ENCODE data around the gene PTF1A.

The PTF1A gene, protein sequence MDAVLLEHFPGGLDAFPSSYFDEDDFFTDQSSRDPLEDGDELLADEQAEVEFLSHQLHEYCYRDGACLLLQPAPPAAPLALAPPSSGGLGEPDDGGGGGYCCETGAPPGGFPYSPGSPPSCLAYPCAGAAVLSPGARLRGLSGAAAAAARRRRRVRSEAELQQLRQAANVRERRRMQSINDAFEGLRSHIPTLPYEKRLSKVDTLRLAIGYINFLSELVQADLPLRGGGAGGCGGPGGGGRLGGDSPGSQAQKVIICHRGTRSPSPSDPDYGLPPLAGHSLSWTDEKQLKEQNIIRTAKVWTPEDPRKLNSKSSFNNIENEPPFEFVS

DNA sequence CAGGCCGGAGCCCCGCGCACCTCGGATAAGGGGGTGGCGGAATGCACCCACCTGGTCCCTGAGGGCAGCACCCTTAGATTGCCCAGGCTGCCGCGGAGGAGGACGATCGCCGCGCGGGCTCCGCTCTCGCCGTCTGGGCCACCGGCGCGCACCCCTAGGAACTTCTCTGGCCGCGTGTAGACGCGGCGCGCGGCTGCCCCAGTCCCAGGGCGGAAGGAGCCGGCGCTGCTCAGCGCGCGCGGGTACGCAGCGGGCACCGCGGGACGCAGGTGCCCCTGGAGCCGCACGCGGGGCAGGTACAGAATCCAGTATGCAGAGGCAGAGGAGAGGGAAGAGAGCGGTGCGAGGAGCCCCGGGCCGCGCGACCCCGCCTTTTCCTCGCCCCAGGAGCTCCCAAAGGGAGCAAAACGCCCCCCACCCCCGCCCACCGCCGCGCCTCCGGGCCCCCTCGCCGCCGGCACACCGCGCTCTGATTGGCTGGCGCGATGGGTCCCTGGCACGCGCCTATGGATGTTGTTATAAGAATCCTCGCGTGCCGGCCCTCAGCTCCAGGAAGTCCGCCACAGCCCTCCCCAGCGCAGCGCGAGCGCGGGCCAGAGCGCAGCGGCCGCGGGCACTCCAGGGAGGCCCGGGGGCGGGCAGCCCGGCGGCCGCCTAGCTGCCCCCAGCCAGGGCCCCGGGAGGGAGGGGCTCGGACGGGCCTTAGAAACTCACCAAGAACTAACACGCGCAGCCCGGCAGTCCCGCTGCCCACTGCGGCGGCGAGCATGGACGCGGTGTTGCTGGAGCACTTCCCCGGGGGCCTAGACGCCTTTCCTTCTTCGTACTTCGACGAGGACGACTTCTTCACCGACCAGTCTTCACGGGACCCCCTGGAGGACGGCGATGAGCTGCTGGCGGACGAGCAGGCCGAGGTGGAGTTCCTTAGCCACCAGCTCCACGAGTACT is at the start of gene PTF1A:
Gene PTF1A (plus strand): TSS at position 549 of the 948 bp plus-strand sequence. CDS start 219 bp downstream, at position 768.
- no peak for DNase-seq

DNA sequence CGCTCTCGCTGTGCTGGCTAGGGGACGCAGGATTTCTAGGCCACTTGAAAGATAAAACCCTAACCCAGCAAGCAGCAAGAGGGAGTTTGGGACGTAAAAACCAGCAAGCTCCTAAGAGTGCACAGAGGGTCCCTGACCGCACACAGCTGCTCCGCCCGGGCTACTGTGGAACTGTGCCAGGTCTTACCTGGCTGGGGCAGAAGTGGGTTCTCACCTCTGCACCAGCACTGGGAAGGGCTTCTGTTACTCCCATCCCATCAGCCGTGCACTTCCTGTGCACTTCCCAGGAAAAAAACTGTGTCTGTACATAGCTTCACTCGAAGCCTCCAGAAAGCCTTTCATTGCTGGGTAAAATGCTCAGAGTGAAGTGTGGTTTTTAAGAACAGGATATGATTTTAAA is 45.9 kb upstream of the PTF1A start:
- no peak for DNase-seq

DNA sequence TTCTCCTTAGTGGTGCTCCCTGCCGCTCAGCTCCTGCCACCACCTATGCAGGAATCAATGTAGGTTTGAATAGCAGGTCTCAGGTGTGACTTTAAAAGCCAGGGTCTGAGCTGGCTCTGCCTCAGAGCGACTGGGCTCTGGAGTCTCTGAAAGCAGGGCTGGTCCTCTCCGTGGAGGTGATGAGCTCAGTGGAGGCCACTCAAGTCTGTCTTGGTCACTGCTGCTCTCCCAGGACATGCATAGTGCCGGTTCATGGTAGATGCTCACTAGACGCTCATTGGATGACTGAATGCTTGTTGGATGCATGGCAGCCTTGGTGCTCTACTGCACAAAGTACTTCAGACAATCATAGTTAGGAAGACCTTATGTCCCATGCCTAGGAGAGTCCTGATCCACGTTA is 45.1 kb upstream of the PTF1A start:
- DNase-seq: no peak

DNA sequence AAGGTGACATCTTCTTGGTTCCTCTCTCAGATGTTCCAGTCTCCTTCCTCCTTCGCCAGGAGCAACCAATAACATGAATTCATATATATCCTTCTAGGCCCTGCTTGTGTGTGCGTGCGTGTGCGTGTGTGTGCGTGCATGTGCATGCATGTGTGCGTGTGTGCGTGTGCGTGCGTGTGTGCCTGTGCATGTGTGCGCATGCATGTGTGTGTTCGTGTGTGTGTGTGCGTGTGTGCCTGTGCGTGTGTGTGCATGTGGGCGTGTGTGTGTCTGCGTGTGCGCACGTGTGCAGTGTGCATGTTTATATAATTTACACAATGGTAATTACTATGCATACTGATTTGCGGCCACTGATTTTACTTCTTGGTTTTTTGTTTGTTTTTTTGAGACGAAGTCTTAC is 43.9 kb upstream of the PTF1A start:
- no peak for DNase-seq

DNA sequence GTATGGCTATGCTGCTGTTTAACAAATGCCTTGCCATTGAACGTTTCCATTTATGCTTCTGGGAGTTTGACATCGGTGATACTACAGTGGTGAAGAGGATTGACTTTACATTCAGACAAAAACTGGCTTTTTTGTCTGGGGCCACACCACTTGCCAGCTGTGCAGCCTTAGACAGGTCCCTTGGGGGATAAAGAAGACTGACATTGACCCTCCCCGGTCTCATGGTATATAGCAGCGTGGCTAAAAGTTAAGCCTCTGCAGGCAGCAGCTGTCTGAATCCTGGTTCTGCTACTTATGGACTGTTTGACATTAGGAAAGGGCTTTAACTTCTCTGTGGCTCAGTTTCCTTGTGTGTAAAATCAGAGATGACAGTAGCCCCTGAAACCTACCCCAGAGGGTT is 42.0 kb upstream of the PTF1A start:
- DNase-seq: no peak

DNA sequence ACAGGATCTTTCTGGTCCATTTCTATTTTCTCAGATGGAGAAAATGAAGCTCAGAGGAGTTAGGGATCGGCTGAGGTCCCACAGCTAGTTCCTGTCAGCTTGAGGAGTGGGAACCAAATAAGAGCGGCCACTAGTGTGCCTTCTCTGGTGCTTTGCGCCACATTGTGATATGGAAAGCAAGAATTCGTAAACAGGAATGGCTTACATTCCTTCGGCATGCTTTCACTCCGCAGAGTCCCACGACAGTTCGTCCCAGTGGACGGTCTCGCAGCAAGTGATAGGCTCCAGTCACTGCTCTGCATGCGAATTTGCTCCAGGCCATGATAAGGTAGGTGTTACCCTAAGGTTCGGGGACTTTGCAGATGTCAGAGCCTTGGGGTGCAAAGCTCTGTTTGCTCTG is 41.5 kb upstream of the PTF1A start:
- DNase-seq: no peak

DNA sequence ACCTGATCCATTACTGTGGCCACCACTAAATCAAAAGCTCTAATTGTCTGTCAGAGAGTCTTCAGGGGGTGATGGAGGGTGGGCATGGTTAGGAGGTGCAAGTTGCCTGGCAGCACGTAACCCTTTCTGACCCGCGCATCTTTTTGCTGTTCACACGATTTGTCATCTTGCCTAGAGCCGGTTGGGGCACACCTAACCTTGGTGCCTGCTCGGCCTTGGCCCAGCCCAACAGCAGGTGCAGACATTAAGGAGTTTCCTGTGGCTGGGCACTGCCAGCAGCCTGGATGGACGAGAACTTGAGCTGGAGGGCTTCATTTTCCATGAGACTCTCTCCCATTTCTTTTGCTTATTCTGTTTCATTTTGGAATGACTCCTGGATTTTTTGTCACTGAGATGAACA is 41.0 kb upstream of the PTF1A start:
- DNase-seq: no peak

DNA sequence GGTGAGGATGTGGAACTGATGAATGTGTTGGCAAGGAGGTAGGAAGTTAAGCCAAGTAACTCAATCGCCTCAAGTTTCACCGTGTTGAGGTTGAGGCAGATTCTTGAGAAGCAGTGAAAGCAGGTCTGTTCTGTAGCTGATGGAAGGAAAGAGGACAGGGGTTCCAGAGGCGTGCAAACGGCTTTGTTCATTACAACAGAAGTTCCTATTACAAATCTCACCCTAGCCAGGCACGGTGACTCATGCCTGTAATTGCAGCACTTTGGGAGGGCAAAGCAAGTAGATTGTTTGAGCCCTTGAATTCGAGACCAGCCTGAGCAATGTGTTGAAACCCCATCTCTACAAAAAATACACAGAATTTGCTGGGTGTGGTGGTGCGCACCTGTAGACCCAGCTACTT is 36.9 kb upstream of the PTF1A start:
- no peak for DNase-seq

DNA sequence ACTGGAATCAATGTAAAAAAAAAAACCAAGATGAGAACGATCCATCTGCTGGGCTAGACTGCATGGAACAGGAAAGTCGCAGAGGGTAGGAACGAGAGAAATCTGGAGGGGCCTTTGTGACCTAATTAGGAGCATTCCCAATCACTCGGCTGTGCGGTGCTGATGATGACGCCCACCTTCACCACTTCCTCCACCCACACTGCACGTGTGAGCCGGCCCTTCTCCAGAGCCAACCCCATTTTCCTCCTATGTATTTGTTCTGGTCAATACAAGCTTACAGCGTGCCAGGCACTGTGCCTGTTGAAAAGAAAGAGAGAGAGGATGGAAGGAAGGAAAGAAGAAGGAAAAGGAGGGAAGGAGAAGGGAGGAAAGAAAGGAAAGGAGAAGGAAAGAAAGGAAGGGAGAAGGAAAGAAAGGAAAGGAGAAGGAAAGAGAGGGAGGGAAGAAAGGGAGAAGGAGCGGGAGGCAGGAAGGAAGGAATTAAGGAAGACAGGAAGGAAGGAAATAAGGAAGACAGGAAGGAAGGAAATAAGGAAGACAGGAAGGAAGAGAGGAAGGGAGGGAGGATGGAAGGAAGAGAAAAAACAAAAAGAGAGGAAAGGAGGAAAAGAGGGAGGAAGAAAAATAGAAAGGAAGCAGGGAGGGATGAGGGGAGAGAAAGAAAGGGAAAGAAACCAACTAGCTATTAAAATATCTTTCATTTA is 35.5 kb upstream of the PTF1A start:
- DNase-seq: no peak

DNA sequence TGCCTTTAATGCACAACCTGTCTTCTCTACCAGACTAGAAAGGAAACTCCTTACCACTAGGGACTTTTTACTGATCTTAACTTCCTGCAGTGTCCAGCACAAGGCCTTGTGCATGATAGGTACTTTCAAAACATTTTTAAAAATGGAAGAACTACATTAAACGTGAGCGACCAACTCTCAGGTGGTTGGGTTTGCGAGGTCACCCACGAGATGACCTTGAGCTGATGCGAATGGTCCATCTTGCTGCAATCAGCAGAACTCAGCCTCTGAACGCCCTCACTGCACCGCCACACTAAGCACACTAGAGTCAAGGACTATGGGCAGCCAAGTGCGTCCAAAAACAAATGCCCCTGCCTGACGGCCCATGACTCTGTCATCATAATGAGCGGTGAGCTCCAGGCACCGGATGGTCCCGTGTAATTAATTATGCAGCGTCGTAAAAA is 34.9 kb upstream of the PTF1A start:
- DNase-seq: no peak

DNA sequence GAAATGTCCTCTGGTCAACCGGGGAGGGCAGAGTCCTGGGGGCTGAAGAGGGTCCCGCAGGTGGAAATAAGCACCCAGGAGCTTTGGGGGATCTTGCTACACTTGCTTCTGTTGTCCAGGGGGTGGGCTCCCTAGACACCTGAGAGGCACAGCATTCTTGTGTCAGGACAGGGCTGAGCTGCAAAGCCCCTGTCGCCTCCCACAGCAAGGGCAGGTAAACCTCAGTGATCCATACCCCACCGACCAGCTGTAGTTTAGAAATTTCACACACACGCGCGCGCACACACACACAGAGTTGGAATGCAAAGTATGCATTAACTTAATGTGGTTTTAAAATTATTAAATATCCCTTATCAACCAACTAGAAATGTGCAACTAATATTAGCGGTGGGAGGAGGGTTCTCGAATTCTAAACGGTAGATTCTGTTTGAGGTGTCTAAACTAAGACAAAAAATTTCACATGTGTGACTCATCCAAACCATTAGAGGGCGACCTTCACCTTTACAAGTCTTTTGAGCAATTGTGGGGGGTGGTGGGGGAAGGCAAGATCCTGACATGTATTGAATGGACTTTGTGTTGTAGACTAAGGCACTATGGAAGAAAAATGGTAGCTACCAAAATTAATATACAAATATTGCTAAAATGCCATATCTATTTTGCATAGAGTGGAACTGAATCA is 34.3 kb upstream of the PTF1A start:
- peak; percentile 29 for DNase-seq

DNA sequence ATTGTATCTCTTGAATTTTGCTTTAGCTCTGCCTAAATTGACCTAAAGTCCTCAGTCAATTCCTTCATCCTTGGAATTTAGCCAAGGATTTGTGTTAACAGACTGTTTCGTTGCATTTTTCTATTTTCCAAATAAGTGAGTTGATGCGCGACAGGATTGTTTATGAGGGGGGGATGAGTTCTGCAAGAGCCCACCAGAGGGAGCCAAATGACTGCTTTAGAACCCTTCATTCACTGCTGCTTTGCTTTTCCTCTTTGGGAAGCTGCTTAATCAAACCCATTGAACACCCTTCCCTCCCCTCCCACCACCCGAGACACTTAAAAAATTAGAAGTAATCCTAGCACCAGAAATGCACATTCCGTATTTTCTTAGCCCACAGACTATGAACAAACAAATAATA is 33.7 kb upstream of the PTF1A start:
- peak; percentile 75 for DNase-seq

DNA sequence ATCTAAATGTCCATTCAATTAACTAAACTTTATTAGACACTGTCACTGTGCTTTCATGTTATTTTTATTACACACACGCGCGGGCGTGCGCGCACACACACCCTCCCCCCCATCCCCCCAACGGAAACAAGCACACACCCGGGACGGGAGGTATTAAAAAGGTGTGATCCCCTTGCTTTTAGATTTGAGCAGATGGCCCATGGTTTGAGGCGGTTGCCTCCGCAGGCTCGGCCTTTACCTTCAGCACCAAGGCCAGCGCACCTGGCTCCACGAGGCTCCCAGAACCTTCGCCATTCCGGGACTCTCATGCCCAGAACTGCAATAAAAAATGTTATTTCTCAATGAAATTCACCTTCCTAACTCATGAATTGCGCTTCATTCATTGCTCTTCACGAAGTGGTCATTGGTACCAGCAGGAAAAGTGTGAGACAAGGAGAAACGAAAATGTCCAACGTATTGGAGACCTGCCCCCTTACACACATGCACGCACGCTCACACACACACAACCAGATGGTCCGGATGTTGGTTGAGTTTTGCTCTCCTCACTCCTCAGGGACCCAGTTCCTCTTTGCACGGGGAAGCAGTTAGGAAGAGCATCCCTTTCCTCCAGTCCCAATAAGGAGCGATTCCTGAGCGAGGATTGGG is 20.8 kb upstream of the PTF1A start:
- DNase-seq: no peak

DNA sequence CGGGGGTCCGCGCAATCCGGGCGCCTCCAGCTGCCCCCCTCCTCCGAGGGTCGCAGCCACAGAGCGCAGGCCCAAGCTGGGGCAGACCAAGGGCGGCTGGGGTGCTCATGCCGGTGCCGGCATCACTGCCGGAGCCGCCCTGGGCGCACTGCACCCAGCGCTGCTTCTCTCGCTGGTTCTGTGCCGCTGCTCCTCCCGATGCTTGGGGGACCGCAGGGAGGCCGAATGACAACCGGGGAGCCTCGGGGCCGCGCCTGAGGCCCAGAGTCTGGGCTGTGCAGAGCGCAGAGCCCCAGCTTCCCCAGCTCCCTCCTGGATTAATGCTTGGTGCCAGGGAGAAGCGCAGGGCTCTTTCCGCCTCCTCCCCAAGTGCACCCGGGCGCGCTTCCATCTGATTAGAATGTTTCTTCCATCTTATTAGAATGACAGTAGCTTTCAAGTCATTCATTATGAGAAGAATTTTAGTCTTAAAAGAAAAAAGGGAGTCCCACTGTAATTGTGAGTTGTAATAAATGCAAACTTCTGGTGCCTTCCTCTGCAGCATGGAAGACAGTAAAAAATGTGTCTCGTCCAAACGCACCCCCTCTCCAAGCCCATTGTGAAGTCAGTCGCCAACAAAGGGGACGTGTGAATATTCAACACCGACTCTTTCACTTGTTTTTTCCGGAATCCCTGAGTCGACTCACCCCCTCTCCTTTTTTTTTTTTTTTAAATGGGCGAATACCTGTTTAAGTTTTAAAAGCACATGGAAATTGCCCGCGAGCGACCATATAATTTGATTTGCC is 19.5 kb upstream of the PTF1A start:
- no peak for DNase-seq

DNA sequence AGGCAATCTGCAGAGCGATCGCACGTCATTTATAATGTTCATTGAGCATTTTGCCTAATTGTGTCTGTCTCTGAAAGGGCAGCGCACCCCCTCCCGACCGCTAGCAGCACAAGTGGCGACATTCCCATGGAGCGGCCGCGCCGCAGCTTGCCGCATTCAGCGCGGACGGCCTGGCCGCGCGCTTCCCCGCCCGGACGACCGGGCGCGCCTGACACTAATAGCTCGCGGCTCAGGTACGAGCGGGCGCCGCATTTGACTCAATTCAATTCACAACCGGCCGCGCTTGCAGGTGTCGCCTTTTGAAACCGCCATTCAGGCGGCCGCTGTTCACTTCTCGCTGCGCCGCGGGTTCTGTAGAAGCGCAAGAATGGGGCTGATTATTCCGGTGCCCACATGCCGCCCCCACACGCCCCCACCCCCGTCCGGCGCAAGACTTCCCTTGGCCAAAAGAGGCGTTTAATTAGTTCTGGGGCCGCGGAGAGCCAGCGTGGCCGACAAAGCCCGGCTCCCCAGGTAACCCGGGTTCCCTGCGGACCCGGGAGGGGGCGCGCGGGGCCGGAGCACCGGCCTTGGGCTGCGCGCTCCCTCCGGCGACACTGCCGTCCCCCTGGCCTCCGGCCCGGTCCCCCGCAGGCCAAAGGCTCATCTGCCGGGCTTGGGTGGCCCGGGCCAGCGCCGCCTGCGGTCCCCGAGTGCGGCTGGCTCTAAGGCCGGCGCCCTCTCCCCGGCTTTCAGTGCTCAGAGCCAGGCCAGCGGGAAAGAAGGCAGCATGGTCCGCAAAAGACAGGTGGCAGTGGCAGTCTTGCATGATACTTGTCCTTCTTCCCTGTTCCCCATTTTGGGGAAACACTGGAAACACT is 18.7 kb upstream of the PTF1A start:
- DNase-seq: no peak

DNA sequence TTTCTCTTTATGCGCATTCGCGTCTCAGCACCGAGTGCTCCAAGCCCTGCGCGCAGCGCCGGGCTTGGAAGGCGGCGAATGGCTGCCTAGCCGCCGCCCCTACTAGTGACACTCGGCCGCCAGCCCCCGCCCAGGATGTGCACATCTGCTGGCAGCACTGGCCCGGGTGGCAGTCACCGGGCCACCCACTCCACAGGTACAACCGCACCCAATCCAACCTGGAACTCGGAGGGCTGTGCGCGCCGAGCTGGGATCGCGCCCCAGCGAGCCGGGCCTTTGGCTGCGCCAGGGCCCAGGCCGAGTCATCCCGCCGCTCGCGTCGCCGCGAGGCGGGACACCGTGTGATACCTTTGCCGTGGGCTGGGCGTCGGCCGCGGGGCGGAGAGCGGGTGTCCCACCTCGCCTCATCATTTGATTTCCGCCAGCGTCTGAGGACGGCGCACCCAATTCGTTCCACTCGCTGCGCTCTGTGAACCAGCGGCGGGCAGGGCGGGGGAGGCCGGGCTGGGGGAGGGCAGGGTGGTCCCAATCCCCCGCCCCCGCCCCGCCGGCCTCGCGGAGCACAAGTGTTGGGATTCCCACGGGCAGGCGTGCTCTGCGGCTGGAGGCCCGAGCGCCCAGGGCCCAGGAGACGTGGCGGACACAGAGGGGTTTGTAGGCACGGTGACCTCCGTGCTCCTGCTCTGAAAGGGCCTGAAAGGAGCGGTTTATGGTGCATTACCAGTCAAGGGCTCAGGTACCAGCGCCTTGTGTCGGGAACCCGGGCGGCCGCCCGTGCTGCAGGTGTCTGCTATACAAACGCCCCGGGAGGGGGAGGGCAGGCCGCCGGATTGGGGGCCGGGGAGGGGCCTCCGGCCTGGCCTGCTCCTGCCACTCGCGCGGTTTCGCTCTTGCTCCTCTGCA is 17.8 kb upstream of the PTF1A start:
- DNase-seq: no peak

DNA sequence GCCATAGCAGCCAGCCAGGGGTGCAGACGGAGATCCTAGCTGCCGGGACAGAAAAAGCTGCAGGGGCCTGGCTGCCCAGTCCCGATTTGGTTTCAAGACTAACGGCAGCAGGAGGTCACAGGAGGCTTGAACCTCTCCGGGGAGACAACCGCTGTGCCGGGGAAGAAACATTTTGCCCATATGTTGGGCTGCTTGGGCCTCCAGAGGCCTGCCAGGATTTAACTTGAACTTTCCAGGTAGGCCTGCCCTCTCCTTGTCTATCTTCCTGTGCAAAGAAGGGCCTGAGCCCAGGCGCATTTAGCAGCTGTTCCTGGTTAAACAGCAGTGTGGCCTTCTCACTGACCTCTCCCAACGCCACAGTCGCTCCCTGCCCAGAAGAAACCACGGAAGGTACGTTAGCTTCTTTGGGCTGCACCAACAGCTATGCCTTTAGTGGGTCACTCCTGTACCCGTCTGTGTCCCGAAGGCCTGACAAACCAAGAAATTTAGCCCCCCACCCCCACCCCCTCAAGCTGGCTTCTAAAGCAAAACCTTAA is 17.1 kb upstream of the PTF1A start:
- DNase-seq: no peak

DNA sequence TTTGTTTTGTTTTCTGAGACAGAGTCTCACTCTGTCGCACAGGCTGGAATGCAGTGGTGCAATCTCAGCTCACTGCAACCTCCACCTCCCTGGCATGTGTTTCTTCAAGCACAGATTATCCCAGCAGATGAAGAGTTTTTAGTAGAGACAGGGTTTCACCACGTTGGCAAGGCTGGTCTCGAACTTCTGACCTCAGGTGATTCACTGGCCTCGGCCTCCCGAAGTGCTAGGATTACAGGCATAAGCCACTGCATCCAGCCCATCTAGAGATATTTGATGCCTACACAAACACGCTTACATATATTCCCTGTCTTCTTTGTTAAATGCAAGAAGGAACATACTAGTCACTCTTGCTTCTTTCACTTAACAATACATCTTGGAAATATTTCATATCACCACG is 5.9 kb upstream of the PTF1A start:
- DNase-seq: no peak

DNA sequence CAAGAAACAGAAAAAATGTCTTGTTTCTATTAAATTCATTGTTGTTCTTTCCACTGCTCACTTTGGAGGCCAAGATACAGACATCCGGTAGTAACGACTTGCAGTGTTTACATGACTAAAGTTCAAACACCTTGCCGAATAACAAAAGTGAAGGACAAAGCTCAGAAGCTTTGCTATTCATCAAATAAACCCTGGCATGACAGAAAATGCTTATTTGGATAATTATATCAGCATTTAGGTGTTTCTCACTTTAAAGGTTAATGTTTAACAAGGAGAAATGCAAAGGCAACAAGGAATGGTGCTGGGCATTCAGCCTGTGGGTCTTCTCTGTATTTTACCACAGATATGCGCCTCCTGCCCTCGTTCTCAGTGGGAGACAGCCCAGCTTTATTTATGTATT is 5.4 kb upstream of the PTF1A start:
- DNase-seq: no peak
